Neural progenitor cell (in vitro differentiated cells): ENCODE data around the gene TTLL9. TPM values are rescaled to one million over a fixed set of nuclear protein-coding genes. Genes with fewer than 3 reads are reported as not detected.

Source experiments
- DNase-seq: peaks from one replicate; pipeline ENCODE4 v3.0.0-alpha.2; 2016; ENCODE audit warnings: low spot score
- H2AFZ ChIP-seq: fragments of 200-600 bp; sonication (generic); replicated peaks from 2 replicates; pipeline ENCODE4 v1.6.1; 2016; ENCODE audit warnings: antibody characterized with exemption
- H3F3A ChIP-seq: fragments of 200-600 bp; sonication (generic); 2 replicates; pipeline ENCODE4 v1.6.1; 2016; ENCODE audit warnings: antibody characterized with exemption, low read depth
- H3K27ac ChIP-seq: fragments of 200-600 bp; sonication (generic); 2 replicates; pipeline ENCODE4 v1.5.1; 2016; ENCODE audit warnings: mild to moderate bottlenecking
- H3K27me3 ChIP-seq: fragments of 200-600 bp; sonication (generic); 2 replicates; pipeline ENCODE4 v1.6.1; 2016; ENCODE audit warnings: mild to moderate bottlenecking, moderate library complexity
- H3K36me3 ChIP-seq: fragments of 200-600 bp; sonication (generic); 2 replicates; pipeline ENCODE4 v1.5.1; 2016
- H3K4me1 ChIP-seq: fragments of 200-600 bp; sonication (generic); 2 replicates; pipeline ENCODE4 v1.6.1; 2016; ENCODE audit warnings: mixed run types
- H3K4me2 ChIP-seq: fragments of 200-600 bp; sonication (generic); 2 replicates; pipeline ENCODE4 v1.6.1; 2016
- H3K4me3 ChIP-seq: fragments of 200-600 bp; sonication (generic); 2 replicates; pipeline ENCODE4 v1.5.1; 2016
- H3K79me2 ChIP-seq: fragments of 200-600 bp; sonication (generic); 2 replicates; pipeline ENCODE4 v1.6.1; 2016; ENCODE audit warnings: low read depth
- H3K9ac ChIP-seq: fragments of 200-600 bp; sonication (generic); 2 replicates; pipeline ENCODE4 v1.6.1; 2016
- H3K9me3 ChIP-seq: fragments of 200-600 bp; sonication (generic); 2 replicates; pipeline ENCODE4 v1.5.1; 2016; ENCODE audit warnings: low read depth
- H4K20me1 ChIP-seq: fragments of 200-600 bp; sonication (generic); 2 replicates; pipeline ENCODE4 v1.6.1; 2016; ENCODE audit warnings: low read depth
- H3K27ac Mint-ChIP-seq: 3 replicates; pipeline ENCODE4 v1.8.0; 2021; ENCODE audit warnings: mixed read lengths
- H3K27me3 Mint-ChIP-seq: 2 replicates; pipeline ENCODE4 v1.8.0; 2022; ENCODE audit warnings: low read depth, mild to moderate bottlenecking, inconsistent platforms, moderate library complexity, mixed read lengths; ENCODE audit not compliant: insufficient read depth
- H3K36me3 Mint-ChIP-seq: 3 replicates; pipeline ENCODE4 v1.8.0; 2021; ENCODE audit warnings: mixed read lengths
- H3K4me1 Mint-ChIP-seq: 3 replicates; pipeline ENCODE4 v1.8.0; 2021; ENCODE audit warnings: mixed read lengths
- H3K4me3 Mint-ChIP-seq: 3 replicates; pipeline ENCODE4 v1.8.0; 2021; ENCODE audit warnings: mild to moderate bottlenecking, moderate library complexity, mixed read lengths
- H3K9me3 Mint-ChIP-seq: 3 replicates; pipeline ENCODE4 v1.8.0; 2020; ENCODE audit warnings: mixed read lengths
- CTCF ChIP-seq: fragments of 200-600 bp; sonication (generic); IDR thresholded peaks from 2 replicates; pipeline ENCODE4 v1.5.1; 2017; ENCODE audit warnings: antibody characterized with exemption, mild to moderate bottlenecking
- EZH2 ChIP-seq: fragments of 200-600 bp; sonication (generic); IDR thresholded peaks from 2 replicates; pipeline ENCODE4 v1.6.1; 2017; ENCODE audit warnings: antibody characterized with exemption, mild to moderate bottlenecking, moderate library complexity
- EZH2phosphoT487 ChIP-seq: fragments of 200-600 bp; sonication (generic); IDR thresholded peaks from 2 replicates; pipeline ENCODE4 v1.6.1; 2017; ENCODE audit warnings: antibody characterized with exemption
- total RNA-seq: library from RNA; depleted of rRNA; stranded (reverse); fragments of >200 nt; gene quantifications from 2 replicates; pipeline ENCODE4 v1.2.3, GENCODE V29; 2015; ENCODE audit warnings: low replicate concordance

Gene TTLL9
- total RNA-seq, 1 donor from 2014 or later, result not detected

DNA sequence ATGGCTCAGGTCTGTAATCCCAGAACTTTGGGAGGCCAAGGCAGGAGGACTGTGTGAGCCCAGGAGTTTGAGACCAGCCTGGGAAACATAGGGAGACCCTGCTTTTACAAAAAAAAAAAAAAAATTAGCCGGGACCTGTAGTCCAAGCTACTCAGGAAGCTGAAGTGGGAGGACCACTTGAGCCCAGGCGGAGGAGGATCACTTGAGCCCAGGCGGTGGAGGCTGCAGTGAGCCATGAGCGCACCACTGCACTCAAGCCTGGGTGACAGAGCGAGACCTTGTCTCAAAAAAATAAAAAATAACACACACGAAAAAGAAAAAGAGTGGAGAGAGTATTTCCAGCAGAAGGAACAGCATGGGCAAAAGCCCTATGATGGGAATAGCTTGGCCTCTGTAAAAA, 2.0 kb downstream of the TTLL9 start:
- no peaks in the 10 kb centered on the region for H3K36me3 Mint-ChIP-seq
- H3K27ac Mint-ChIP-seq, result no peak overlapping the region
- H3K36me3 ChIP-seq, result no peaks in the 10 kb centered on the region
- H3K9me3 Mint-ChIP-seq, result no peaks in the 10 kb centered on the region
- H3K4me1 ChIP-seq, result no peaks in the 10 kb centered on the region
- no peaks in the 10 kb centered on the region for H3K79me2 ChIP-seq
- H3K9ac ChIP-seq, result no peak overlapping the region
- H4K20me1 ChIP-seq, result no peaks in the 10 kb centered on the region
- peaks cover 9% of the 10 kb centered on the region for H3K4me1 Mint-ChIP-seq
- no peak overlapping the region for H2AFZ ChIP-seq
- no peak for TF ChIP-seq EZH2
- TF ChIP-seq EZH2phosphoT487, result no peak
- TF ChIP-seq CTCF, result no peak
- peaks cover 19% of the 10 kb centered on the region for H3F3A ChIP-seq
- H3K9me3 ChIP-seq, result no peaks in the 10 kb centered on the region
- H3K27me3 Mint-ChIP-seq, result peaks cover 8% of the 10 kb centered on the region
- DNase-seq, result no peak
- H3K27ac ChIP-seq, result no peak overlapping the region
- peaks cover 43% of the 10 kb centered on the region for H3K27me3 ChIP-seq
- H3K4me2 ChIP-seq, result no peak overlapping the region
- no peak overlapping the region for H3K4me3 Mint-ChIP-seq
- no peak overlapping the region for H3K4me3 ChIP-seq

GRCh38 chr20:31875671-31876070, 5.2 kb downstream of the TTLL9 start:
- Histone ChIP-seq H3K27me3 (peaks cover 26% of the 10 kb centered on the region), H3K36me3 (no peaks in the 10 kb centered on the region), H4K20me1 (no peaks in the 10 kb centered on the region), H2AFZ (no peak overlapping the region), H3K9me3 (no peaks in the 10 kb centered on the region), H3K4me1 (no peaks in the 10 kb centered on the region), H3K4me2 (no peak overlapping the region), H3F3A (peaks cover 13% of the 10 kb centered on the region), H3K9ac (no peak overlapping the region), H3K27ac (no peak overlapping the region), H3K79me2 (no peaks in the 10 kb centered on the region), H3K4me3 (no peak overlapping the region)
- peaks cover 3% of the 10 kb centered on the region for H3K27me3 Mint-ChIP-seq
- peaks cover 7% of the 10 kb centered on the region for H3K4me1 Mint-ChIP-seq
- no peak overlapping the region for H3K4me3 Mint-ChIP-seq
- H3K27ac Mint-ChIP-seq, result no peak overlapping the region
- no peaks in the 10 kb centered on the region for H3K9me3 Mint-ChIP-seq
- no peak for DNase-seq
- H3K36me3 Mint-ChIP-seq, result no peaks in the 10 kb centered on the region
- no peak for TF ChIP-seq EZH2
- no peak for TF ChIP-seq CTCF
- no peak for TF ChIP-seq EZH2phosphoT487

GRCh38 chr20:31877684-31878083, 7.2 kb downstream of the TTLL9 start:
- Mint-ChIP-seq H3K4me3 (no peak overlapping the region), H3K9me3 (no peaks in the 10 kb centered on the region), H3K36me3 (no peaks in the 10 kb centered on the region), H3K4me1 (peaks cover 5% of the 10 kb centered on the region), H3K27ac (no peak overlapping the region), H3K27me3 (no peaks in the 10 kb centered on the region)
- TF ChIP-seq EZH2phosphoT487 (no peak), CTCF (no peak), EZH2 (no peak)
- H3K4me1 ChIP-seq, result no peaks in the 10 kb centered on the region
- no peaks in the 10 kb centered on the region for H3K79me2 ChIP-seq
- H3K9ac ChIP-seq, result no peak overlapping the region
- no peaks in the 10 kb centered on the region for H3K36me3 ChIP-seq
- no peak overlapping the region for H3K27ac ChIP-seq
- no peaks in the 10 kb centered on the region for H3K9me3 ChIP-seq
- no peak overlapping the region for H3K4me3 ChIP-seq
- no peak for DNase-seq
- H2AFZ ChIP-seq, result no peak overlapping the region
- no peak overlapping the region for H3K4me2 ChIP-seq
- H3F3A ChIP-seq, result peaks cover 2% of the 10 kb centered on the region
- peaks cover 11% of the 10 kb centered on the region for H3K27me3 ChIP-seq
- no peaks in the 10 kb centered on the region for H4K20me1 ChIP-seq
